ENCODE data around the gene ELOVL6.
"Not testable (repeated sequence)": the region's sequence is repeated elsewhere in the genome, so short reads cannot be mapped to it uniquely, and the experiment has no call there.

Gene ELOVL6

DNA sequence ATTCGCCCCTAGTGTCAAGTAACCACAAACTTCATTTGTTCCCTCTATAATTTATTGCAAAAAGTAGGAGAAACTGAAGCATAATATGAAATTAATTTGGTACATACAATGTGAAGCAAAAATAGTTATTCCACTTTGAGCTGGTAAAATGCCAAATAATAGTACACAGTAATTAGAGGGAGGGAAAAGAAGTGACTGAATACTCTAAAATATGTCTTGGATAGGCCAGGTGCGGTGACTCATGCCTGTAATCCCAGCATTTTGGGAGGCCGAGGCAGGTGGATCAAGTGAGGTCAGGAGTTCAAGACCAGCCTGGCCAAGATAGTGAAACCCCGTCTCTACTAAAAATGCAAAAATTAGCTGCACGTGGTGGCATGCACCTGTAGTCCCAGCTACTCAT, 41.2 kb downstream of the ELOVL6 start:
- not testable (repeated sequence) for FAIRE-seq

DNA sequence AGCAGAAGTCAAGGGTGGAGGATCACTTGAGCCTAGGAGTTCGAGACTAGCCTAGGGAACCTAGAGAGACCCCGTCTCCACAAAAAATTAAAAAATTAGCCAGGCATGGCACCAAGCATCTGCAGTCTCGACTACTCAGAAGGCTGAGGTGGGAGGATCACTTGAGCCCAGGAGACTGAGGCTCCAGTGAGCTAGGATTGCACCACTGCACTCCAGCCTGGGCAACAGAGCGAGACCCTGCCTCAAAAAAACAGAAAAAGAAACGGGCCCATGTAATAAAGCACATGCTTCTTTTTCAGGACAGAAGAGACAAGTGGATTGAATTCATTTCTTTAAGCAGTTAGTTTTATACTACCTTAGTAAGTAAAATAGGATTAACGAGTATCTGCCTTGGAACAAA, 42.0 kb downstream of the ELOVL6 start:
- no peak for FAIRE-seq

DNA sequence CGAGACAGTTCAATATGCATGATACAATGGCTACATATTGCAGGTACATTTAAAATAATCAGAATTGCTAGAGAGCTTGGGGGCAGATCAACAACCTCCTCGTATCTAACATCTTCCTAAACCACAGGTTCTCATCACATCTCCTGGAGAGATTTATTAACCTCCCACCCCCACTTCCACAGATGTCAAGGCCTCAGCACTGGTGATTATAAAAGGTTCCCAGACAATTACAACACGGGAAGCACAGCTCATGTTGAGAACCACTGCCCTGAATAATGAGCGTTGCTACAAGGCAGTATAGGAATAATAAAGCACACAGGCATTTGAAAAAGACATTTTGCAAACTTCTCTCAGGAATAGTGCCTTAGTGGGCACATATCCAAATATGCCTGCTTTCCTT, 42.8 kb downstream of the ELOVL6 start:
- FAIRE-seq = no peak

DNA sequence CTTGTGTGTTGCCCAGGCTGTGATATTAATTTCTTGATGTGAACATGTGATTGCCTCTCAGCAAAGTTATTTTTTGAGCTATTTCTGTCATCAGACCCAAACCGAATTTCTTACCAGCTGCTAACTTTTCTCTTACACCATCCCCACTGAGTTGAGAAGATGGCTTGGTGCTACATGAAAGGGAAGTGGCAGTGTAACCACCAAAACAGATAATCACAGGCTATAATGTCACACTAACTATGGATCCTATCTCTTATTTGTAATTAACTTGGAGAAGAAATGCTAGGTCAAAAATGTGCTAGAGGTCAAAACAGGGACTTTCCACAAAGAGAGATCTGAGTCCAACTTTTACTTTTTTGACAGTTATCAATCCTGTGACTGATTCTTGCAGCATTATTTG, 43.8 kb downstream of the ELOVL6 start:
- FAIRE-seq = no peak

DNA sequence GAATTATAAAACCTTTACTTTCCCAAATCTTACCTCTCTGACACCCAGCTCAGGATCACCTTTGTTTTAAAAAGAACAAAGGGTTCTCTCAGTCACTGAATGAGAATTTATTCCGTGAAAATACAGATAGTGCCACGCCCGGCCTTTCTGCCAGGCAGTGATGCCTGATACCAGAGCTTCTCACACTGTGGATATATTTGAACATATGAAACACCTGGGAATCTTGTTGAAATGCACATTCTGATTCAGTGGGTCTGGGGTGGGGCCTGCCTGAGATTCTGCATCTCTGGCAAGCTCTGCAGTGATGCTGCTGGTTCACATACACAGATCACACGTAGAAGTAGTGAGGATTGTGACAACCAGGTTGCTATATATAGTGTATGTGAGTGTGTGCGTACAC, 46.0 kb downstream of the ELOVL6 start:
- FAIRE-seq = no peak

DNA sequence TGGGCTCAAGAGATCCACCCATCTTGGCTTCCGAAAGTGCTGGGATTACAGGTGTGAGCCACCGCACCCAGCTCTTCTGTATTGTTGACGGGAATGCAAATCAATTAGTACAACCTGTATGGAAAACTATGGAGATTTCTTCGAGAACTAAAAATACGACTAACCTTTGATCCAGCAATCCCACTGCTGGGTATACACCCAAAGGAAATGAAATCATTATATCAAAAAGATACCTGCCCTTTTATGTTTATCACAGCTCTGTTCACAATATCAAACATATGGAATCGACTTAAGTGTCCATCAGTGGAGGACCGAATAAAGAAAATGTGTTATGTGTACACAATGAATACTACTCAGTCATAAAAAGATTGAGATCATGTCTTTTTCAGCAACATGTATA, 49.3 kb downstream of the ELOVL6 start:
- peak; percentile 49 for FAIRE-seq

DNA sequence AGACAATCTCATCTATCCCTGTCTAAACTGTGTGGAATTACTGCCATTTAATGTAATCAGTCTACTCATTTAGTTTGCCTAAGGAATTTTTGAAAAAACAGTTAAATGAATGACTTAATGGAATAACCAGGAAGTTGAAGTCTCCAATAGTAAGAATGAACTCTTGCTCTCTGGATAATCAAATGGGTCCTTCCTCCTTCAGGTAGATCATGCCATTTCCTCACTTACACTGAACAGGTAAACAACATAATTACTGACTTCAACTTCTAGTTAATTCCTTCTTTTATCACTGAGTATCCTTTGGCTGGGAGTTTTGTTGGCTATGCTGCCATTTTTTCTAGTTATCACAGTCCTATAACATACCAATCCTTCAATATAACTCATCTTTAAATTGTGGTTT, 56.0 kb downstream of the ELOVL6 start:
- FAIRE-seq = no peak

DNA sequence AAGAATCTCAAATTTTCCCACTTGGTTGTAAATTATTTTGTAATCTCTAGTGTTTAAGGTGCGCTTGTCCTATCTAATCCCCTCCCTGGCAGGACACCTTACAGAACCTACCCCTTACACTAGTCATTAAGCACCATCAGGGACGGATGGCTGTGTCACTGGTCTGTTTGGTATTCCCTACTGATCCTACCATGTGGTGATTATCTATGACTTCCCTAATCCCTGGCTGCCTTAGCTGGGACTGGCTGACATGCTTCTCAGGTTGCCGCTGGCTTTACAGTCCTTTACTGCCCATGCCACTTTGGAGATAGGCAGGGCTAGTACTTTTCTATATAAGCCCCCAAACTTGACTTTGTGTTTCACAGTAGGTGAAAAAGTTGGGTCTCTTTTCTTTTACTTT, 58.6 kb downstream of the ELOVL6 start:
- FAIRE-seq = no peak

DNA sequence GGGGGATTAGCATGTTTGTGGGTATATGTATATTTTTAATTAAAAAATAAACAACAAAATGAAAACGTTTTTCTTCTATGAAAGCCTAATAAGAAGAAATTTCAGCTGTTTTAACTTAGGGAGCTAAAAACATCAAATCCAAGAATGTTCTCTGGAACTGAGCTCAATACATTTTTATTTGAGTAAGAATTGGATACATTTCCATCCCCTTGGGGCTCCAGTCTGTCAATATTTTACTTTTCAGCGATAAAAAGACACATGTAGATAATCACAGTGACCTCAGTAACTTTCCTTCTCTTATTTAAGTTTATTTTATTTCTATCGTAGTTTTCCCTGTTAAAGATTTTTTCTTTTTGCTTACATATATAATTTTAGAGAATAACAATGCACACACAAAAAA, 59.3 kb downstream of the ELOVL6 start:
- FAIRE-seq = no peak

DNA sequence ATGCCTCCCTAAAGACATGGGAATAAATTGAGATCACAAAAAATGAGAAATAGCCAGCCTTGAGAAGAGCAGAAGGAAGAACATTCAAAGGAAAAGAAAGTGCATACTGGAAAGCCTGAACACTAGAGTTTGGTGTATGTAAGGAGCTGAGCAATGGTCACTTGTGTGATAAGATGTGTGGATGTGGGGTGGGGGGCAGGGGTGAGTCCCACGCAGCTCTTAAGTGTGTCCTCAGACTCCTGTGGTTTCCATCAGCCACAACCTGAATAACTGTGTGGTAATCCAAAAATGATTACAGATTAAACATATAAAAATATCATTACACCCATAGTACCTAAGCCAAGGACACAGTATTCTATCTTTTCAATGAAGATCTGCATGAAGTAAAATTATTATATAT, 59.9 kb downstream of the ELOVL6 start:
- no peak for FAIRE-seq

DNA sequence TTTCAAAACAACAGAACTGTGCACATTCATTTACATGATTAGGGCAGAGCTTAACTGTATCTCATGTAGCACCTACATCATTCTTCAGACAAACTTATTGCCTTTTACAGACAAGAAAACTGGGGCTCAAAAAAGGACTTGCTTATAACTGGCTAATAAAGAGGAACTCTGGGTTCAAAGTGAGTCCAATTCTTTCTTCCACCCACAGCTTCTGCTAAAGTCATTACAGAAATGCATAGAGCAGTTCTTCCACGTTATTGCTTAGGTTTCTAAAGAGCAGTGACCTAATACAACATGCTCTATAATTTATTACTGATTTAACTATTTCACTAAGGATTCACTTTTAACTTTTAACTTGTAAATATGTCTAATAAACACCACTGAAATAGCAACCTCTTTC, 60.6 kb downstream of the ELOVL6 start:
- FAIRE-seq = no peak

DNA sequence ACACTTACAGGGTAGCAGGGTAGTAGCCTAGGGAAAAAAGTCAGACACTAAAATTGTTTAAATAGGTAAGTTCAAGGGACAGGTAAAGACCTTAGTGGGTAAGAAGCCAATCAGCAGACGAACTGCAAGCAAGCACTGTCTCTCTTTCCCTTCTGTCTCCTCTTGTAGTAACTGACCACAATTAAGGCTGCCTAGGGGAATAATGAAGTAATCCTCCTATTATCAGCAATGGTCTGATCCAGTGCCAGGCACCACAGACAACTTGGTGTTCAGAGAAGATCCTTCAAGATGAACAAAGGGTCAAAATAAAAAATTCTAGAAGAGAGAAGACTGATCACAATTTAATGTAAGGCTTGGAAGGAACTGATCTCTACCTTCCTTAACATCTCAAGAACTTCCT, 62.9 kb downstream of the ELOVL6 start:
- no peak for FAIRE-seq

DNA sequence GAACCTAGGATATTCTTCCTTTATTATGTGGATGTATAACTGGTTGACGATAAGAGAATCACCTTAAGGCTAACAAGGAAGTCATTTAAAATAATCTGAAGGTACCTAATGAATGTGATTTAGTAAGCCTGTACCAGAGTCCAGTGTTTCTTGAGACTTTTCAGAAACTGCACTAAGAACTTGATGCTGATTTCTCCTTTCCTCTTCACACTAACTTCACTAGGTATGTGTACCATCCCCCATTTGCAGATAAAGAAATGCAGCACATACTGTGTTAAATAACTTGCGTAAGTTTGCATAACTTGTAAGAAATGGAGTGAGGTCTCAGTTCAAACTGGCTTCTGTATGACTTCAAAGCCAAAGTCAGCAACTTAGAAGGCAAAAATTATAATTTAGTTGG, 63.3 kb downstream of the ELOVL6 start:
- no peak for FAIRE-seq

DNA sequence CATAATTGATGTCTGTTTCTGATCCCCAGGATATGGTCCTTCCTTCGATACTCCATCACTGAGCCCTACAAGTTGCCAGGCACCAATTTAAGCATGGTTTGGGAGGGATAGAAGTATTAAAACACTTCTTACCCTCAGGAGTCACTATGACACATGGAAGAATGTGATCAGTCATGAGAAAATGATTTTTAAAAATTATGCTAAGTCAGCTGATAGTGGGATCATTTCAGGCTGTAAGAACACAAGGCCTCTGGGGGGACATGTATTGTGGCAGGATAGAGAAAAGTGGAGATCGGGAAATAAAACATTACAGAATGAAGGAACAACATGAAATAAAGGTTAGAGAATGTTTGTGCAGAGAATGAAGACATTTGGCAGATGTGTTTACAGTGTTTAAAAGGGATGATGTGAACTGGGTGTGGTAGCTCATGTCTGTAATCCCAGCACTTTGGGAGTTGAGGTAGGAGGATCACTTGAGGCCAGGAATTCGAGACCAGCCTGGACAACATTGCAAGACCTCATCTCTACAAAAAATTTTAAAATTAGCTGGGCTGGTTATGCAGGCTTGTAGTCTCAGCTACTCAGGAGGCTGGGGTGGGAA, 64.0 kb downstream of the ELOVL6 start:
- FAIRE-seq = no peak

DNA sequence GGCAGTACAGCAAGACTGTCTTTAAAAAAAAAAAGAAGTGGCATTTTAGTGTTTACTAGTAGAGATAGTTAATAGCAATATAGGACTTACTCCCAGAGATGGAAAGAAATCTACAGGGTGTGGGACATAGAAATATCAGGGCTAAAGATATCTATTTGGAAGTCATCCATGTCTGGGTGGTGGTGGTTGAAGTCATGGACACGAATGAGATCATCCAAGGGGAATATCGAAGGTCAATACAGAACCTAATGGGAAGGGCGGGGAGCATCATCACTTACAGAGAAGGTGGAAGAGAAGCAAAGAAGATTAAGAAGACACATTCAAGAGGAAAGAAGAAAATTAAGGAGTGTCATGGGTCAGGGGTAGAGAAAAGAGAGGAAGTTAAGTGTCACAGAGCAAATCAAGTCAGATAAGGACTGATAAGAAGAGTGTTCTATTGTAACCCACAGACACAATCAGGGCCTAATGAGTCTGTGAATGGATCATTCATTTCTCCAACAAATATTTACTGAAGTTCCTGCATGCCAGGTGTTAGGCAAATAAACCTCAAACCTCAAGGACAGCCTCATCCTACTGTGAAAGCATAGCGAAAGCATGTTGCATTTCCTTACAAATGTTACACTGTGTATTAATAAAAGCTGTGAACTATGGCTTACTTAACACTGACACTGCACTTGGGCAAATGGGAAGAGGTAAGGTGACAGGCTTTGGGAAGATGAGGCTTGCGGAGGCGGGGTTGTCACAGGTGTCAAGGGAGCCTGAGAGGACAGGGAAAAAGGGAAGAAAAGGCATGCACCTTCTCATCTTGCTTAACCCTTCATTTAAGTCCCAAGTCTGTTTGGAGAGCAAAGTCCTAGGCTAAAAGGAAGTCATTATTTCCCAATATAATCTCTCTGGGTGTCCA, 65.3 kb downstream of the ELOVL6 start:
- no peak for FAIRE-seq

DNA sequence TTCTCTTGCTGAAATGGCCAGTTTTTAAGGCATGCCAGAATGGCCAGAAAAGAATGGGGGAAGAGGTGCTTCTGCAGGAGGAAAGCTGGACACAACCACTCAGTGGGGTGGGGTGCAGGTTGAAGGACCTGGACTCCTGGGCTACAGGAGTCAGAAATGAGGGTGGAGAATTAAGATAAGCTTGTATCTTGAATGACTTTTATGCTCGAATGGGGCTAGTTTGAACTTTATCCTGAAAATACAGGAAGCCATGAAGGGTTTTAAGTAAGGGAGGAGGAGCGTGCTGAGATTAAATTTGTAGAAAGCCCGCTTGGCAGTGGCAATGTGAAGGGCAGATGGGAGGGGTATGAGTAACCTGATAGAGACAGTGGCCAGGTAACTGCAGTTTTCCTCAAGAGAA, 66.5 kb downstream of the ELOVL6 start:
- FAIRE-seq = no peak

DNA sequence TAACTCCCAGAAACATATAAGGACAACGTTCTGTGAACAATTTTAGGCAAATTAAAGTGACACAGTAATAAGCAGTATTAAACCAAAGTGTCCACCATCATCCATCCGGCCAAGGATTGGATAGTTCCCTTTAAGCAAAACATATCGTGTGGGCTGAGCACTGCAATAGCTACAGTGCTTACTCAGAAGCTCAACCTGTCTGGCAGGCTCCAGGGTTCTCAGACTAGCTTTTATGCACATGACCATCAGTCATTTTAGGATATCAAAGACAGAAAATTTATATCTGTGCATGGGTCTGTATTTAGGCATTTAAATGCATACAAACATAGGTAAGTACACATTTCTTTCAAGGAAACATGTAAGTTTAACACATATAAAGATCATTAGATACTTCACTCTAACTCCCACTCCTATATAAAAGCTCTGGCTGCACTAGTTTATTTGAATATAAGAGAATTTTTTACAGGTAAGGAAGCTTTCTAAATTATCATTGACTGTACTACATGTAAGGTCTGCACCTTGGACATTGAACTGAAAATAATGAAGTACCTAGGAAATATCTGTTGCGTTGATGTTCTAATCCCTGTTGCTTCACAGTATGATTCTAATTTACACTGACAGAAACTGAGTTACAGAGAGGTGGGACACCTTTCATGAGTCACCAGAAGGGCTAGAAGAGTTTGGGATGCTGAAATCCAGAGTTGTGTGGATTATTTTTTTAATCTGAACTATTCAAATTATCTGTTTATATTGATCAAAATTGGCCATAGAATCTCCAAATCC, 67.6 kb downstream of the ELOVL6 start:
- no peak for FAIRE-seq

DNA sequence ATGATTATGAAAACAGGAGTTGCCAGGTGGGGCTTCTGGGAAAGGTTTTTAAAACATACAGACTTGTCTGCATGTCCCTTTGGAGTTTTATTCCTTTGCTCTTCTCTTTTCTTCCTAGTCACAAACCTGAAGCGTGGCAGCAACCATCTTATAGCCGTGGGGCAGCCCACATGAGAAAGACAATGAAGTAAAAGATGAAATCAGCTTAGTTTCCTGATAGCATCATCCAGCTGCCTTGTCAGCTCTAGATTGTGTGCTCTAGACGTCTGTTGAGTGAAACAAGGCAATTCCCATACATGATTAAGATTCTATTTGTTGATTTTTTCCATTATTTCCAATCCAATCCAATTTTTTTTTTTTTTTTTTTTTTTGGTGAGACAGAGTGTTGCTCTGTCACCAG, 68.9 kb downstream of the ELOVL6 start:
- no peak for FAIRE-seq

DNA sequence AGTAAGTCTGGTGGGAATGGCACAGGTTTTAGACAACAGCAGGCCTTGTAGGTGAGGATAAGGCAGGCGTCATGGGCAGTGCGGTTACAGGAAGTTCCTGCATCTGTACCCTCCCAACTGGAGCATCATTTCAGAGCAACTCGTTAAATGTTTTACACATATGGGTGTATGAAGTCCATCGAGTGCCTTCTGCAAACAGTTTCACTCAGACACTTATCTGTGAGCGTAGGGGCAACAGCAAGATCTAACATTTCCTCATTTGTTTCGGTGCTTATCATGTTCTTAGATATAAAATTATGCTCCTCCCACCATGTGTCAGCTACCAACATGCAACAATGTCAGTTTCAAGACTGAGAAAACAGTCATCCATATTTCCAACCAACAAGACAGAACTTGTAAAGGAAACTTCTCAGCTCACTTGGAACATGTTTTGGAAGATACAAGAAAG, 69.9 kb downstream of the ELOVL6 start:
- no peak for FAIRE-seq

DNA sequence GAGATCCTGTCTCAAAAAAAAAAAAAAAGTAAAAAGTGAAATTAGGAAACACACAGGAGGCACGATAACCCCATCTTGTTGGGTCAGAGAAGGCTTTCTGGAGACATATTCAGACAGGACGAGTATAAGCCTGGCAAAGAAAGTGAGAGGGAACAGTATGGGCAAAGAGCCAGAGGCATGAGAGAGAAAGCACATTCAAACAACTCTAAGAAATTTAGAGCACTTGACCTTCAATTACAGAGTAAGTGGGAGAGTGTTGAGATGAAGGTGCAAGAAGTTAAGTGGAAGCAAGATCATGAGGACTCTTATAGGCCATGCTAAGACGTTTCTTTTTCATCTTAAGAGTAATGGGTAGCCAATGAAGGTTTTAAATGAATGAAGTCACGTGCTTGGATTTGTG, 70.4 kb downstream of the ELOVL6 start:
- FAIRE-seq = no peak

DNA sequence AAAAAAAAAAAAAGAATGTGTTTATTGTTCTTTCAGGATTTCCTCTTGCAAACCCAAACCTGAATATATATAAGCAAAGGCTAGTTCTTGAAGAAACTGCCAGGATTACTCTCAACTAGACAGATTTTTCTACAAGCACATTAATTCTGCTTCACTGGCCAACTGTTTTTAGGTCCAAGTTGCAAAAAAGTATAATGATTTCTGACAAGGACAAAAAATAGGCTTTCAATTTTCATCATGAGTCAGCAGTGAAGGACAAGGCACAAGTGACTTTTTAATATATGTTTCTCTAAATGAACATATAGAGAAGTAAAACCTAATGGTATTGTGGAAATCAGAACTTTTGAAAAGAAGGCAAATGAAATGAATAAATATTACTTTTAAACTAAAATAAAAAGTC, 73.7 kb downstream of the ELOVL6 start:
- FAIRE-seq = no peak

DNA sequence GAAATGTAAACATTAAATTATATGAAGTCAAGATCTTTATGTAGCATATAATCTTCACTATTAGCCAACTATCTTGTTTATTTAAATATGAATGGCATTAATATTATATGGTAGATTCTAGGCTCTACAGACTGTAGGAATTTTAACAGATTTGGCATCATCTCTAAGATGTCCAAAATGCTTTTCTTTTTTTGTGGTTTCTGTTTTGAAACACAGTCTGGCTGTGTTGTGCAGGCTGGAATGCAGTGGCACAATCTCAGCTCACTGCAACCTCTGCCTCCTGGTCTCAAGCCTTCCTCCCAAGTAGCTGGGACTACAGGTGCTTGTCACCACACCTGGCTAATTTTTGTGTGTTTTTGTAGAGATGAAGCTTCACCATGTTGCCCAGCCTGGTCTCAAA, 76.2 kb downstream of the ELOVL6 start:
- FAIRE-seq = no peak

DNA sequence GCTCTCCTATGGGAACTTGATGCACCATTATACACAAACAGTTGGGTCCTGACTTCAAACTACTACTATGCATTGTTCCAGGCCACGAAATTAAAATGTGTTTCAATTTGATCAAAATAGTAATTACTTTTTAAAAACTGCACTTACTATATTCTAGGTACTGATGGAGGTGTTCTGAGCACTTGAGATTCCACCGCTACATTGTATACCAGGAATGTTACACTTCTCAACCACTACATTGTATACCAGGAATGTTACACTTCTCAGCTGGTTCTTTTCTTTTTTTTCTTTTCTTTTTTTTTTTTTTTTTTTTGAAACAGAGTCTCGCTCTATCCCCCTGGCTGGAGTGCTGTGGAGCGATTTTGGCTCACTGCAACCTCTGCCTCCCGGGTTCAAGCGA, 77.9 kb downstream of the ELOVL6 start:
- no peak for FAIRE-seq

DNA sequence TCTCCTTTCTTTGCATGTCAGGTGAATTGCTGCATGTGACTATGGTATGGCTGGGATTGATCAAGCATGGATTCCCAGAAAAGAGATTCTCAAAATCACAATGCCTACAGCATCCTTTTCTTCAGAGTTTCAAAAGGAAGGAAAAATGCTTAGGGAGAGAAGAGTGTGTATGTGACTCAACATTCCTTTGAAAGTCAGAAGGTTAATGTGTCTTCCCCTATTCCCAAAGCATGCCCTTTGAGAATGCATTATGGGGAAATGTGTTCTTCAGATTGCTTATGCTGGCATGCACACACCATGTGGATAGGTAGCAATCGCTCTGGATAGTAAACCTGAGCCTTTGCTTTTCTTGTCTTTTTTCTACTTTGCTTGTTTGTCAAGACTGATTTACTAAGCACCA, 78.5 kb downstream of the ELOVL6 start:
- no peak for FAIRE-seq

Data from colon (tissue), 2 donors.